ENCODE measurements around the gene ISY1. TPM values are rescaled to one million over a fixed set of nuclear protein-coding genes. Genes with fewer than 3 reads are reported as not detected.
"Not testable (repeated sequence)": the region's sequence is repeated elsewhere in the genome, so short reads cannot be mapped to it uniquely, and the experiment has no call there.

Gene ISY1
- total RNA-seq, 1 experiment from 2014 or later, result 21.6 TPM

- no peak for DNase-seq (ENCODE audit: extremely low read depth, low read depth)
Measured at GRCh38 chr3:129121016-129121791, 39.7 kb downstream of the ISY1 start.

- DNase-seq (ENCODE audit: extremely low read depth, low read depth), result peak; percentile 47
Measured at GRCh38 chr3:129120254-129121004, 40.4 kb downstream of the ISY1 start.

- no peak for DNase-seq (ENCODE audit: extremely low read depth, low read depth)
Measured at GRCh38 chr3:129119365-129120100, 41.3 kb downstream of the ISY1 start.

- no peak for DNase-seq (ENCODE audit: extremely low read depth, low read depth)
Measured at GRCh38 chr3:129118745-129119144, 42.1 kb downstream of the ISY1 start.

- no peak for DNase-seq (ENCODE audit: extremely low read depth, low read depth)
Measured at GRCh38 chr3:129117134-129117533, 43.7 kb downstream of the ISY1 start.

DNA sequence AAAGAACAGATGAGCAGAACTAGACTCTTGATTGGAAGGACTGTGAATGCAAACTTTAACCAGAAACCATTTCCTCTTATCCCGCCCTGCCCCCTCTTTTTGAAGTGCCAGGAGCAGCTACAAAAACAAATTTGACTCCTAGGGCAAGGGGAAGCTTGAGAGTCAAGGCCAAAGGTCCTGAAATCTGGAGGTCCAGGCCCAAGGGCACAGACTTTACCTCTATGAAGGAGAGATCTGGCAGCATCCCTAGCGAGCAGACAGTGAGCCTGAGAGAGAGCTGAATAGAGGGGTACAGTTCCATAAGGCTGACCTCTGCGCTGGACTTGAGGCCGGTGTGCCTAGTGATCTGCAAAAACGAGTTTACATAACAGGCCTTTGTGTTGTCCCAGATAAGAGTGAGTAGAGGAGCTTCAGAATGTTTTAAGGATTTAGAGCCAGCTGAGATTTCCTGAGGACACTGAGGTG, 44.3 kb downstream of the ISY1 start:
- DNase-seq (ENCODE audit: extremely low read depth, low read depth), result no peak

- DNase-seq (ENCODE audit: extremely low read depth, low read depth), result no peak
Measured at GRCh38 chr3:129114455-129114854, 46.4 kb downstream of the ISY1 start.

- peak; percentile 88 for DNase-seq (ENCODE audit: extremely low read depth, low read depth)
Measured at GRCh38 chr3:129112308-129113052, 48.4 kb downstream of the ISY1 start.

- DNase-seq (ENCODE audit: extremely low read depth, low read depth), result not testable (repeated sequence)
Measured at GRCh38 chr3:129111076-129111780, 49.6 kb downstream of the ISY1 start.

DNA sequence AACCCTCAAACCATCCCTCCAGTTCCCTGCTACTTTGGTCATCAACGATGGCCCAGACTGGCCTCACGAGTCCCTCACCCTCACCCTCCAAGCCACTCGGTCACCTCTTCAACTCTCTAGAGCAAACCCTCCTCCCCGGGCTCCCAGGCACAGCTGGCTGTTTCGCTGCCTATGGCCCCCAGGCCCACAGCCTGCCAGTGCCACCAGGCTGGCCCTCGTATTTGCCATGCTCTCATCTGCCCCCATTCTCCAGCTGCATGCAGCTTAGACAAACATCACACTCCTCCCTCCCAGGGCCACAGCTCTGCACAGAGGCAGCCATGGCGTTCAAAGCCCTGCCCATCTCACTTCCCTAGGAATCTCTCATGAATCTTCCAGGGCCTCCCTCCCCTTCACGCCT, 53.1 kb downstream of the ISY1 start:
- DNase-seq (ENCODE audit: extremely low read depth, low read depth), result no peak

GRCh38 chr3:129106866-129107565, 53.8 kb downstream of the ISY1 start:
- DNase-seq (ENCODE audit: extremely low read depth, low read depth), result no peak

DNA sequence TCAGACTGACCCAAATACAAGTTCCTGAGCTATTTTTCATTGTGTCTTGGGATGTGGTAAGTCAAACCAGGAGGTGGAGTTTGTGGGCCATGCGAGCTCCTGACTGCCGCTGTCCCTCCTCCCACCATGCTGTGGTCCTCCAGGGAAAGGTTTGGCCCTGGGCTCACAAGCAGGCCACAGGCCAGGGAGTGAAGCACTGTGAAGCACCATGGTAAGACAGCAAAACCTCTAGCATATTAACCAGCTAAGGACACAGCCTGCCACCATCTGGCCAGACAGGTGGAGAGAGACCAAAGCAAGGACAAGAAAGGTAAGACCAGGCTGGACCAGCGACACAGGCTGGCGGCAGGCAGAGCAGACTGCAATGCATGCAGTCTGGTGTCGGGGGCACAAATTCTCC, 54.5 kb downstream of the ISY1 start:
- no peak for DNase-seq (ENCODE audit: extremely low read depth, low read depth)

DNA sequence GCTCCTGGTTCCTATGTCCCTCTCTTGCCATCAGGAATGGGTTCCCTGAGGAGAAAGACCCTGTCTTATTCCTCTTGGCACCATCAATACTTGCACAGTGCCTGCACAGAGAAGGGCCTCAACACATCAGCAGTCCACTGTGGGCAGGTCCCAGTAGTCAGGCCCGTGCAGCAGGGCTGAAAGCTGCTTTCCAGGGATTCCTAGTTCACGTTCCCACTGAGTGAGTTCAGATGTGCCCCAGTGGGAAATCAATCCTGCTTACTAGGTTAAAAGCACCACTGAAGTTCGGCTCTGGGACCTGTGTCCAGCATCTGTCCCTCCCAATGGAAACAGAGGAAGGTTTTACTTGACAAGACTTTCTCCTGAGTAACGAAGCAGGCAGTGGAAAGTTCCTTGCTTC, 55.0 kb downstream of the ISY1 start:
- DNase-seq (ENCODE audit: extremely low read depth, low read depth), result no peak

DNA sequence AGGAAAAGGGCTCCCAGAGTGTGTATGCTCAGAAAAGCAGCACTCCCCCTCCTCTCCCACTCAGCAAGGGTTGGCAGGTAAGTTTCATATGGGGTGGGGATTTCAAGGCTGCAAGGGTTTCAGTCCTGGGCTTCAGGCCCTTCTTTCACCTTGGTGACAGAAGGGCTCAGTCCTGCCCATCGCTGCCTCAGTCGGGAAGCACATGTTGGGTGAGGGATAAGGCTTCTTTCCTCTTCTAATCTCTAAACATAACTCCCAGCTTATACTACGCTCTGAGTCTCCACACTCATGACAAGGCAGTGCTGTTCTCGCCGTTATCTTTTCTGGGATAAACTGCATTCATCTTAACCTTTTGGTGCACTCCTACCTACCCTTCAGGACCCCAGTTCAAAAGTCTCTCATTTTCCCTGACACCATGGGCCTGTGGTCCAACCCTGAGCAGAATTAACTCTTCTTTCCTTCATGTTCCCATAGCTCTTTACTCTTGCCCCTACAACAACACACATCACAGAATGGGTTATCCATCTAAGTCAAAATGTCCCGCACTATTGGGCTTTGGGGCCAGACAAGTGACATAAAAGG, 56.3 kb downstream of the ISY1 start:
- no peak for DNase-seq (ENCODE audit: extremely low read depth, low read depth)

DNA sequence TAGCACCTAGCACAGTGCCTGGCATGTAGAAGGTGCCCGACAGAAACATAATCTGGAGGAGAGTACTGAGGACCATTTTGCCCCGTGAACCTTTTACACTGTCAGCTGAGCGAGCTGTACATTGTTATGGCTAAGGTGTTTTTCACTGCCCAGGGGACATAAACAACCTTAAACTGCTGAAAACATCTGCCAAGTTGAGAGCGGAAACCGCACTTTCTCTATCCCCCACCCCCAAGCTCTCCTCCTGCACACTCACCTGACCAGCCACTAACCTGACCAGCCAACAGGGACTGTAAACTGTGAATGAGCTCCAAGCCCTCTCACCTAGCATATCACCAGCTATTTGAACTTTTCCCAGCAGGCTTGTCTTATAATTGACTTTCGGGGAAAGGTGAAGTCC, 56.8 kb downstream of the ISY1 start:
- no peak for DNase-seq (ENCODE audit: extremely low read depth, low read depth)

DNA sequence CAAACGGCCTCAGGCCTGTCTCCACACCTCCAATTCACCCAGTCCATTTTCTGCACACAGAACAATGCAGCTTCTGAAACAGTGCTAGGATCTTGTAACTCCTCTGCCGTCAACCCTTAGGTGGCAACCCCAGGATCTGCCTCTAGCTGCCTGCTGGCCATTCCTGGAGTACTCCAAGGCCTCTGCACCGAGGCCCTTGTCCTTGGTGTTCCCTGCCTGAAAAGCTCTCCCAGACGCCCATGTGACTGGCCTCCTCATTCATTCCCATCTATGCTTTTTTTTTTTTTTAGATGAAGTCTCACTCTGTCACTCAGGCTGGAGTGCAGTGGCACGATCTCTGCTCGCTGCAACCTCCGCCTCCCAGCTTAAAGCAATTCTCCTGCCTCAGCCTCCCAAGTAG, 57.6 kb downstream of the ISY1 start:
- no peak for DNase-seq (ENCODE audit: extremely low read depth, low read depth)

DNA sequence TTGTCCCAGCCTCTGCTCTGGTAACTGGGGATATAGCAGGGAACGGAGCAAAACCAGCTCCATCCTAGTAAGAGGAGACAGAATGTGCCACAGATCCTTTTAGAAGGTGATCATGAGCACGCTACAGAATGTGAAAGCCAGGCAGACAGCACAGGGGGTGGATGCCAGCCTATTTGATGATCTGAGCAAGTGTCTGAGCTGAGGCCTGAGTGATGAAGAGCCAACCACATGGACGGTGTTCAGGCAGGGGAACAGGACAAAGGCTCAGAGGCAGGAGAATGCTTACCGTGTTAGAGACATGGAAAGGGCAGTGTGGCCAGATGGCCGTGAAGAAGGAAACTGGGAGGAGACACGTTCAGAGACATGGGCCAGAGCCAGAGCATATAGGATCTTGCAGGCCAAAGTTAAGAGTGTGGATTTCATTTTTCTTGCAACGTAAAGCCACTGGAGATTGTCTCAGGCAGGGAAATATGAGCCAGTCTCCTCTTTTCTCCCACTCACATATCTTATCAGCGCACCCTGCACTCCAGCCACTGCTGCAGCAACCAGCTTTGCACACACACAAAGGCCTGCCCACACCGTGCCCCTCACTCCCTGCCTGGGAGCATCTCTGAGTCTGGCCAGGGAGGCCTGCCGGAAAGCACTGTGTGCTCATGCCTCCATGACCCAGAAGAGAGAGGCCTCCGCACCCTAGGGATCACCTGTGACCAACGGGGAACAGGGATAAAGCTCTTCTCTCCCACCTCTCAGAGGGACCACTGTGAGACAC, 59.3 kb downstream of the ISY1 start:
- no peak for DNase-seq (ENCODE audit: extremely low read depth, low read depth)

- no peak for DNase-seq (ENCODE audit: extremely low read depth, low read depth)
Measured at GRCh38 chr3:129100274-129100673, 60.6 kb downstream of the ISY1 start.
